Upper lobe of left lung (tissue), 4 donors: Measurements from ENCODE around the gene SLC26A9.

Experiments used
- CTCF ChIP-seq, 6 experiments: fragments of 450-650 bp in 4 of 6; fragments of 200-600 bp in 2 of 6; sonication (generic) in 2 of 6; IDR thresholded peaks; one replicate each; pipeline ENCODE4 v1.5.1; 2016 to 2019; ENCODE audit warnings: antibody characterized with exemption in 6 of 6
- EP300 ChIP-seq, 4 donors: sonication (generic); formaldehyde crosslinking; IDR thresholded peaks; one replicate each; pipeline ENCODE4 v1.5.1; 2017; ENCODE audit warnings: antibody characterized with exemption in 4 of 4, control low read depth in 2 of 4
- POLR2A ChIP-seq, 4 donors: fragments of 450-650 bp; IDR thresholded peaks; one replicate each; pipeline ENCODE4 v1.5.1; 2016 to 2017; ENCODE audit warnings: antibody characterized with exemption in 4 of 4, mild to moderate bottlenecking in 2 of 4
- POLR2AphosphoS5 ChIP-seq, 2 donors: sonication (generic); formaldehyde crosslinking; IDR thresholded peaks; one replicate each; pipeline ENCODE4 v1.5.1; 2017; ENCODE audit warnings: antibody characterized with exemption in 2 of 2

GRCh38 chr1:205932776-205933175 is 10.5 kb downstream of the SLC26A9 start:
- no peak for TF ChIP-seq CTCF (IDR thresholded peaks at IDR 0.05)
- no peak for TF ChIP-seq POLR2A (IDR thresholded peaks at IDR 0.05)
- no peak for TF ChIP-seq EP300 (IDR thresholded peaks at IDR 0.05)
- no peak for TF ChIP-seq POLR2AphosphoS5 (IDR thresholded peaks at IDR 0.05)
